Astrocyte (in vitro differentiated cells and primary cell): Measurements from ENCODE around the gene EXOC4. TPM values are rescaled to one million over a fixed set of nuclear protein-coding genes. Genes with fewer than 3 reads are reported as not detected.

ENCODE experiments used
- DNase-seq: peaks from one replicate; pipeline ENCODE4 v3.0.0-alpha.2; 2010; ENCODE audit warnings: low read depth
- FAIRE-seq: peaks from 2 replicates; lab custom pipeline; 2011; peaks lifted over from hg19 to GRCh38; lab: Jason Lieb, UNC
- H2AFZ ChIP-seq: 2 replicates; pipeline ENCODE4 v1.6.0; 2012; ENCODE audit warnings: low read depth, low read length, inconsistent platforms
- H3K27ac ChIP-seq: 2 replicates; pipeline ENCODE4 v1.5.1; 2011; ENCODE audit warnings: low read depth, low read length, inconsistent platforms
- H3K27me3 ChIP-seq: 2 replicates; pipeline ENCODE4 v1.6.0; 2011; ENCODE audit warnings: low read length, inconsistent platforms; ENCODE audit not compliant: insufficient read depth
- H3K36me3 ChIP-seq: 2 replicates; pipeline ENCODE4 v1.5.1; 2011; ENCODE audit warnings: low read length, inconsistent platforms; ENCODE audit not compliant: insufficient read depth
- H3K4me1 ChIP-seq: 2 replicates; pipeline ENCODE4 v1.5.1; 2011; ENCODE audit warnings: low read length, inconsistent platforms; ENCODE audit not compliant: insufficient read depth
- H3K4me2 ChIP-seq: 2 replicates; pipeline ENCODE4 v1.6.0; 2012; ENCODE audit warnings: low read length, inconsistent platforms
- H3K4me3 ChIP-seq: 2 replicates; pipeline ENCODE4 v1.5.1; 2011; ENCODE audit warnings: low read depth, mild to moderate bottlenecking, low read length, inconsistent platforms; ENCODE audit not compliant: insufficient read depth
- H3K79me2 ChIP-seq: 2 replicates; pipeline ENCODE4 v1.6.0; 2012; ENCODE audit warnings: mild to moderate bottlenecking, low read length, inconsistent platforms; ENCODE audit not compliant: insufficient read depth
- H3K9ac ChIP-seq: 2 replicates; pipeline ENCODE4 v1.6.0; 2012; ENCODE audit warnings: mild to moderate bottlenecking, low read length, inconsistent platforms
- H3K9me3 ChIP-seq: 2 replicates; pipeline ENCODE4 v1.5.1; 2012; ENCODE audit warnings: low read depth, mild to moderate bottlenecking, low read length, inconsistent platforms; ENCODE audit not compliant: insufficient read depth
- H4K20me1 ChIP-seq: 2 replicates; pipeline ENCODE4 v1.6.0; 2012; ENCODE audit warnings: low read length, inconsistent platforms; ENCODE audit not compliant: insufficient read depth
- H3K27ac Mint-ChIP-seq: one replicate; pipeline ENCODE4 v1.8.0; 2021; ENCODE audit warnings: mild to moderate bottlenecking, mixed read lengths; ENCODE audit not compliant: unreplicated experiment
- H3K27me3 Mint-ChIP-seq: one replicate; pipeline ENCODE4 v1.8.0; 2021; ENCODE audit warnings: low read depth, mixed read lengths; ENCODE audit not compliant: unreplicated experiment
- H3K36me3 Mint-ChIP-seq: one replicate; pipeline ENCODE4 v1.8.0; 2021; ENCODE audit warnings: low read depth, mixed read lengths; ENCODE audit not compliant: unreplicated experiment
- H3K4me1 Mint-ChIP-seq: one replicate; pipeline ENCODE4 v1.8.0; 2021; ENCODE audit warnings: low read depth, mixed read lengths; ENCODE audit not compliant: unreplicated experiment
- H3K4me3 Mint-ChIP-seq: one replicate; pipeline ENCODE4 v1.8.0; 2021; ENCODE audit warnings: mild to moderate bottlenecking, moderate library complexity, mixed read lengths; ENCODE audit not compliant: unreplicated experiment
- H3K9me3 Mint-ChIP-seq: one replicate; pipeline ENCODE4 v1.8.0; 2021; ENCODE audit warnings: mild to moderate bottlenecking, mixed read lengths; ENCODE audit not compliant: unreplicated experiment
- EZH2 ChIP-seq: IDR thresholded peaks from 2 replicates; pipeline ENCODE4 v1.6.1; 2012; ENCODE audit warnings: mild to moderate bottlenecking, low read length, inconsistent platforms; ENCODE audit not compliant: insufficient read depth
- total RNA-seq: library from RNA; stranded (reverse); gene quantifications from 2 replicates; pipeline ENCODE4 v1.2.1, GENCODE V29; 2021
- TF ChIP-seq, protein P1 (sequence below): IDR thresholded peaks from 2 replicates; pipeline ENCODE4 v1.5.1; 2011; ENCODE audit warnings: low read depth, mild to moderate bottlenecking, inconsistent platforms, low read length, moderate library complexity; ENCODE audit not compliant: insufficient read depth

The EXOC4 gene
- total RNA-seq, 1 donor from 2014 or later = 57.5 TPM

DNA sequence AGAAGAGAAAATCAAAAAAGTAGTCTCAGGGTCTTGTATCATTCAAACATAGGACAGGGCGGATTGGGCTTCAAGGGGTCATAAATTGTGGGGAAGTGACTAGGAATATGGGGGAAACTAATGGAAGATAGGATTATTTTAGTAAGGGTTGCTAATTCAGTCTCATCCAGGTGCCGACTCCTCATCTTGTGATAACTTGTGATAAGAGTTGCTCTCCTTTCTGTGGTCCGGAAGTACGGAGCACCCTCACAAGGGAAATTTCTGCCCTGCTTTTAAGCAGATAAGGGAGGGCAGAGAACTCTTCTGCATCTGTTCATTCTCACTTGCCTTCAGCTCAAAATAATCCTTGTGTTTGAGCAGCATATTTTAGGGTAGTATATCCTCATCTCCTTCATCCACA is 437.9 kb downstream of the EXOC4 start:
- no peak overlapping the region for H3K27ac ChIP-seq
- no peaks in the 10 kb centered on the region for H3K9me3 Mint-ChIP-seq
- H3K4me2 ChIP-seq = no peak overlapping the region
- DNase-seq (no peak), FAIRE-seq (no peak)
- no peaks in the 10 kb centered on the region for H3K79me2 ChIP-seq
- H2AFZ ChIP-seq = no peak overlapping the region
- peaks cover 7% of the 10 kb centered on the region for H3K4me1 Mint-ChIP-seq
- no peaks in the 10 kb centered on the region for H3K27me3 Mint-ChIP-seq
- H3K27ac Mint-ChIP-seq = no peak overlapping the region
- H3K36me3 Mint-ChIP-seq = peaks cover 2% of the 10 kb centered on the region
- TF ChIP-seq, protein P1, sequence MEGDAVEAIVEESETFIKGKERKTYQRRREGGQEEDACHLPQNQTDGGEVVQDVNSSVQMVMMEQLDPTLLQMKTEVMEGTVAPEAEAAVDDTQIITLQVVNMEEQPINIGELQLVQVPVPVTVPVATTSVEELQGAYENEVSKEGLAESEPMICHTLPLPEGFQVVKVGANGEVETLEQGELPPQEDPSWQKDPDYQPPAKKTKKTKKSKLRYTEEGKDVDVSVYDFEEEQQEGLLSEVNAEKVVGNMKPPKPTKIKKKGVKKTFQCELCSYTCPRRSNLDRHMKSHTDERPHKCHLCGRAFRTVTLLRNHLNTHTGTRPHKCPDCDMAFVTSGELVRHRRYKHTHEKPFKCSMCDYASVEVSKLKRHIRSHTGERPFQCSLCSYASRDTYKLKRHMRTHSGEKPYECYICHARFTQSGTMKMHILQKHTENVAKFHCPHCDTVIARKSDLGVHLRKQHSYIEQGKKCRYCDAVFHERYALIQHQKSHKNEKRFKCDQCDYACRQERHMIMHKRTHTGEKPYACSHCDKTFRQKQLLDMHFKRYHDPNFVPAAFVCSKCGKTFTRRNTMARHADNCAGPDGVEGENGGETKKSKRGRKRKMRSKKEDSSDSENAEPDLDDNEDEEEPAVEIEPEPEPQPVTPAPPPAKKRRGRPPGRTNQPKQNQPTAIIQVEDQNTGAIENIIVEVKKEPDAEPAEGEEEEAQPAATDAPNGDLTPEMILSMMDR = no peak
- no peak for TF ChIP-seq EZH2
- H3K4me3 Mint-ChIP-seq = no peak overlapping the region
- no peak overlapping the region for H3K4me3 ChIP-seq
- H3K27me3 ChIP-seq = no peaks in the 10 kb centered on the region
- peaks cover 5% of the 10 kb centered on the region for H3K4me1 ChIP-seq
- no peaks in the 10 kb centered on the region for H4K20me1 ChIP-seq
- H3K9me3 ChIP-seq = no peaks in the 10 kb centered on the region
- H3K36me3 ChIP-seq = no peaks in the 10 kb centered on the region
- H3K9ac ChIP-seq = no peak overlapping the region

DNA sequence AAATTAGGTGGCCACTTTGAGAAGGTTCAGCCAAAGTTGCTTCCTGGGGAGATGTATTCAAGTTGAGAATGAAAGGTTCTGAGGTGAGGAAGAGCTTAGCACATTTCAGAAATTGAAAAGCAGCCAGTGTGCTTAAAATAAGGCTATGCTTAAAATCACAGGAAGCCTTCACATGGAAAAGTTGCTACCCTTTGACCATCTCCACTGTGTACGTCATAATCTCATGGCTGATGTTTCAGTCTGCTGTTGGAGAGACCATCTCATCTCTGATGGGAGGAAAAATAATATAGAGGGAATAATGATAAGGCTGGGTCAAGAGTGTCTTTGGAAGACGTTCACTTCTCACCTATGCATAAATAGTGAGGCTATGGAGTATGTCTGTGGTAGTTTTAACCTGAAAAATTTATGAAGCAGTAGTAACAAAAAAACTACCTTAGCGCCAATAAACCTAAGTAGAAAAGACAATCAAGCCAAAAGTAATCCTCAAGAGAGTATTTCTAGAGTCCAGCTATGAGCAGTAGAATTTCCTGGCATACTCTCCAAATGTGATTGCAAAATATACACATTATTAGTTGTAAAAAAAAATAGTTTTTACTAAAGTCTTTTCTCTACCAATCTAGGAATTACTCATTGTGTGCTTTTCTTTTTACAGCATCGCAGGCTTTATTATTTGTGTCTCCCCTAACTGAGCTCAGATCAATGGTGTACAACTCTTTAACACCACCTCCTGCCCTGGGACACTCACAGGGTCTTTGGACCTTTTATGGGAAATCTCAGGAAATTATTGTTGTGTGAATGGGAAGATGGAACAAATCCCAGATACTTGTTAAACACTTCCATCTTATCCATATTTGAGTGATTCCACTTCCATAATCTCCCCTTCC is 439.1 kb downstream of the EXOC4 start:
- no peak overlapping the region for H3K9ac ChIP-seq
- Mint-ChIP-seq H3K9me3 (no peaks in the 10 kb centered on the region), H3K4me1 (peaks cover 7% of the 10 kb centered on the region), H3K27ac (no peak overlapping the region), H3K36me3 (peaks cover 2% of the 10 kb centered on the region), H3K27me3 (no peaks in the 10 kb centered on the region), H3K4me3 (no peak overlapping the region)
- H3K4me1 ChIP-seq = peaks cover 5% of the 10 kb centered on the region
- H3K4me2 ChIP-seq = no peak overlapping the region
- no peak overlapping the region for H3K27ac ChIP-seq
- no peak overlapping the region for H3K4me3 ChIP-seq
- no peaks in the 10 kb centered on the region for H3K27me3 ChIP-seq
- no peak for TF ChIP-seq EZH2
- TF ChIP-seq, protein P1 = no peak
- no peak for FAIRE-seq
- H2AFZ ChIP-seq = no peak overlapping the region
- DNase-seq = no peak
- H3K36me3 ChIP-seq = no peaks in the 10 kb centered on the region
- no peaks in the 10 kb centered on the region for H3K79me2 ChIP-seq
- no peaks in the 10 kb centered on the region for H4K20me1 ChIP-seq
- H3K9me3 ChIP-seq = no peaks in the 10 kb centered on the region

DNA sequence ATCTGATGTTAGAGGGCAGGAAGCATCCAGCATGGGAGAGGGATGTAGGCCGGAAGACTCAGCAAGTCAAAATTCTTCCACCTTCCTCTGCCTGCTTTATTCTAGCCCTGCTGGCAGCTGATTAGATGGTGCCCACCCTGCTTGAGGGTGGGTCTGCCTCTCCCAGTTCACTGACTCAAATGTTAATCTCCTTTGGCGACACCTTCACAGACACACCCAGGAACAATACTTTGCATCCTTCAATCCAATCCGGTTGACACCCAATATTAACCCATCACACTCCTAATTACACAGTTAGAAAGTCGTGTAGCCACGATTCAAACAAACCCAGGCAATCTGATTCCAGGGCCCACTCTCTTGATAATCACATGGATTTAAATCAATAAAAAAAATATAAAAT is 440.4 kb downstream of the EXOC4 start:
- no peaks in the 10 kb centered on the region for H3K36me3 ChIP-seq
- H3K4me3 ChIP-seq = no peak overlapping the region
- no peak overlapping the region for H3K27ac ChIP-seq
- H2AFZ ChIP-seq = no peak overlapping the region
- H3K4me2 ChIP-seq = no peak overlapping the region
- no peak for FAIRE-seq
- no peak overlapping the region for H3K9ac ChIP-seq
- no peaks in the 10 kb centered on the region for H3K79me2 ChIP-seq
- peaks cover 11% of the 10 kb centered on the region for H3K4me1 Mint-ChIP-seq
- no peaks in the 10 kb centered on the region for H3K9me3 ChIP-seq
- no peak overlapping the region for H3K27ac Mint-ChIP-seq
- H4K20me1 ChIP-seq = no peaks in the 10 kb centered on the region
- no peaks in the 10 kb centered on the region for H3K27me3 Mint-ChIP-seq
- H3K27me3 ChIP-seq = no peaks in the 10 kb centered on the region
- no peak overlapping the region for H3K4me3 Mint-ChIP-seq
- no peak for DNase-seq
- H3K36me3 Mint-ChIP-seq = peaks cover 2% of the 10 kb centered on the region
- H3K4me1 ChIP-seq = peaks cover 8% of the 10 kb centered on the region
- TF ChIP-seq, protein P1 = no peak
- no peak for TF ChIP-seq EZH2
- H3K9me3 Mint-ChIP-seq = no peaks in the 10 kb centered on the region
